Measurements from ENCODE around the gene USP22.

Gene USP22

GRCh38 chr17:20987511-20987910 is 55.3 kb downstream of the USP22 start:
- Histone ChIP-seq H3K79me2 (ENCODE audit: insufficient read depth, low read length) (no peaks in the 10 kb centered on the region), H4K20me1 (ENCODE audit: low read depth, low read length) (no peaks in the 10 kb centered on the region), H3K9me2 (replicated peaks; ENCODE audit: insufficient read depth, low read length) (no peaks in the 10 kb centered on the region), H3K9ac (ENCODE audit: low read length) (no peak overlapping the region), H3K4me3 (ENCODE audit: insufficient read depth, low read length, poor library complexity, severe bottlenecking) (no peak overlapping the region), H3K4me2 (ENCODE audit: low read depth, low read length, poor library complexity, severe bottlenecking) (no peak overlapping the region), H2AFZ (ENCODE audit: low read depth, low read length, severe bottlenecking) (no peak overlapping the region), H3F3A (ENCODE audit: insufficient read depth) (no peaks in the 10 kb centered on the region), H3K27me3 (ENCODE audit: low read length) (no peaks in the 10 kb centered on the region), H3K27ac (ENCODE audit: low read depth, low read length) (no peak overlapping the region), H3K36me3 (ENCODE audit: low read length) (no peaks in the 10 kb centered on the region), H3K9me3 (ENCODE audit: insufficient read depth, low read length) (no peaks in the 10 kb centered on the region)
- no peak for TF ChIP-seq CTCF (IDR thresholded peaks at IDR 0.05; ENCODE audit: insufficient read depth, low read length, poor library complexity, severe bottlenecking)
- TF ChIP-seq EZH2phosphoT487 (conservative IDR thresholded peaks at IDR 0.05; ENCODE audit: low read length), result no peak

DNA sequence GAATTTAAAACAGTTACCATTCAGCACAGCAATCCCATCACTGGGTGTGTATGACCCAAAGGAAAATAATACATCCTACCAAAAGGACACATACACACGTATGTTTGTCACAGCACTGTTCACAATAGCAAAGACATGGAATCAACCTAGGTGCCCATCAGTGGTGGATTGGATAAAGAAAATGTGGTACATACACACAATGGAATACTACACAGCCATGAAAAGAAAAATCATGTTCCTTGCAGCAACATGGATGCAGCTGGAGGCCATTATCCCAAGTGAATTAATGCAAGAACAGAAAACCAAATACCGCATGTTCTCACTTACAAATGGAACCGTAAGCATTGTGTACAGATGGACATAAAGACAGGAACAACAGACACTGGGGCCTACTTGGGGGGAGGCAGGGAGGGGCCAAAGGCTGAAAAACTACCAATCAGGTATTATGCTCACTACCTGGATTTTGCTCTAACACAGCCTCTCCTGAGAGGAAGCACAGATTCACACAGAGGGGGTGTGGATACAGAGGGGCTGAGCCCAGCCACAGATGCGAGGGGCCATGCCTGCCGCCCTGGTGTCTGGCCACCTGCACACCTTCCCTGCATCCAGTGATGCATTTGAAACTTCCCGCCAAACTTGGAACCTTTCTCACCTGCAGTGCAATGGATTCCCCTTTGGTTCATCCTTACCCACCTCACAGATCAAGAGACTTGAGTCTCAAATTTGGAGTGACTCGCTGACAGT is 55.9 kb downstream of the USP22 start:
- Histone ChIP-seq H3K4me3 (ENCODE audit: insufficient read depth, low read length, poor library complexity, severe bottlenecking) (no peak overlapping the region), H3F3A (ENCODE audit: insufficient read depth) (no peaks in the 10 kb centered on the region), H3K9ac (ENCODE audit: low read length) (no peak overlapping the region), H3K36me3 (ENCODE audit: low read length) (no peaks in the 10 kb centered on the region), H3K9me3 (ENCODE audit: insufficient read depth, low read length) (no peaks in the 10 kb centered on the region), H3K27ac (ENCODE audit: low read depth, low read length) (no peak overlapping the region), H3K27me3 (ENCODE audit: low read length) (no peaks in the 10 kb centered on the region), H3K79me2 (ENCODE audit: insufficient read depth, low read length) (no peaks in the 10 kb centered on the region), H2AFZ (ENCODE audit: low read depth, low read length, severe bottlenecking) (no peak overlapping the region), H3K9me2 (replicated peaks; ENCODE audit: insufficient read depth, low read length) (no peaks in the 10 kb centered on the region), H4K20me1 (ENCODE audit: low read depth, low read length) (no peaks in the 10 kb centered on the region), H3K4me2 (ENCODE audit: low read depth, low read length, poor library complexity, severe bottlenecking) (no peak overlapping the region)
- TF ChIP-seq CTCF (IDR thresholded peaks at IDR 0.05; ENCODE audit: insufficient read depth, low read length, poor library complexity, severe bottlenecking) (no peak), EZH2phosphoT487 (conservative IDR thresholded peaks at IDR 0.05; ENCODE audit: low read length) (no peak)

DNA sequence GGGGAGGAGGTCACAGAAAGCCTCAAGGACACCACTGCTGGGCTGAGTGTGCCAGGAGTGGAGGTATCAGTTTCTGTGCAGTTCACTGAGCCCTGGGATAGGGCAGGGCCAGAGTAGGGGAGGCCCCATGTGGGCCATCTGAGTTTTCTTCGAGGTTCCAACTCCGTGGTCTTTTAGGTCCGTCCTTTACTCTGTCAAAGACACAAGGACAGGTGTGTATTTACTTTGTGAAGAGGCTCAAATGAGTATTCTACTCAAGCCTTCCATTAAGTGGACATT is 59.5 kb downstream of the USP22 start:
- Histone ChIP-seq H3K27me3 (ENCODE audit: low read length) (no peaks in the 10 kb centered on the region), H3K79me2 (ENCODE audit: insufficient read depth, low read length) (no peaks in the 10 kb centered on the region), H3K9me3 (ENCODE audit: insufficient read depth, low read length) (no peaks in the 10 kb centered on the region), H3K9ac (ENCODE audit: low read length) (no peak overlapping the region), H4K20me1 (ENCODE audit: low read depth, low read length) (no peaks in the 10 kb centered on the region), H3K36me3 (ENCODE audit: low read length) (no peaks in the 10 kb centered on the region), H3K4me2 (ENCODE audit: low read depth, low read length, poor library complexity, severe bottlenecking) (no peak overlapping the region), H3K9me2 (replicated peaks; ENCODE audit: insufficient read depth, low read length) (no peaks in the 10 kb centered on the region), H3K4me3 (ENCODE audit: insufficient read depth, low read length, poor library complexity, severe bottlenecking) (no peak overlapping the region), H2AFZ (ENCODE audit: low read depth, low read length, severe bottlenecking) (no peak overlapping the region), H3K27ac (ENCODE audit: low read depth, low read length) (no peak overlapping the region), H3F3A (ENCODE audit: insufficient read depth) (no peaks in the 10 kb centered on the region)
- no peak for TF ChIP-seq EZH2phosphoT487 (conservative IDR thresholded peaks at IDR 0.05; ENCODE audit: low read length)
- no peak for TF ChIP-seq CTCF (IDR thresholded peaks at IDR 0.05; ENCODE audit: insufficient read depth, low read length, poor library complexity, severe bottlenecking)

All from SU-DHL-6 (cell line).